HepG2 (cell line): ENCODE measurements around the gene PERCC1. TPM values are rescaled to one million over a fixed set of nuclear protein-coding genes. Genes with fewer than 3 reads are reported as not detected.
A peak's percentile ranks its signal among the peaks of the same experiment; 100 is the strongest.

Experiments used
- CCAR2 ChIP-seq: fragments of 200-400 bp; formaldehyde crosslinking; optimal IDR thresholded peaks from 2 replicates; pipeline ENCODE3; 2018; ENCODE audit warnings: low read depth, mild to moderate bottlenecking, low read length, moderate library complexity
- CREM ChIP-seq, 2 experiments: sonication (generic) in 1 of 2; formaldehyde crosslinking in 1 of 2; IDR thresholded peaks; 2 replicates each; pipeline versions ENCODE4 v1.4.0 to v1.6.1; 2016 to 2020; ENCODE audit warnings: antibody characterized with exemption in 1 of 2, mild to moderate bottlenecking in 1 of 2, missing genetic modification reagents in 1 of 2
- EZH2 ChIP-seq: conservative IDR thresholded peaks from 2 replicates; pipeline ENCODE4 v1.6.1; 2012; ENCODE audit warnings: mild to moderate bottlenecking, low read depth, low read length, moderate library complexity
- HBP1 ChIP-seq: IDR thresholded peaks from 2 replicates; pipeline ENCODE4 v1.6.1; 2016; ENCODE audit warnings: low read depth, control low read depth
- IRX3 ChIP-seq: sonication (generic); formaldehyde crosslinking; IDR thresholded peaks from 2 replicates; pipeline ENCODE4 v1.8.1; 2023; ENCODE audit warnings: mild to moderate bottlenecking, low read depth, missing genetic modification reagents, borderline replicate concordance
- NCOA1 ChIP-seq: sonication (generic); formaldehyde crosslinking; IDR thresholded peaks from 2 replicates; pipeline ENCODE4 v1.9.0; 2021; ENCODE audit warnings: missing genetic modification reagents
- SP1 ChIP-seq, 2 experiments: fragments of 450-650 bp in 1 of 2; sonication (generic) in 1 of 2; formaldehyde crosslinking in 1 of 2; IDR thresholded peaks; 2 replicates each; pipeline versions ENCODE4 v1.4.0 to v1.6.1; 2016 to 2020; ENCODE audit warnings: missing genetic modification reagents in 1 of 2
- ZBTB20 ChIP-seq: sonication (generic); formaldehyde crosslinking; IDR thresholded peaks from 2 replicates; pipeline ENCODE4 v1.8.1; 2023; ENCODE audit warnings: missing genetic modification reagents, low read depth, mild to moderate bottlenecking, borderline replicate concordance
- ZNF230 ChIP-seq: sonication (generic); formaldehyde crosslinking; IDR thresholded peaks from 2 replicates; pipeline ENCODE4 v1.4.0; 2020; ENCODE audit warnings: mild to moderate bottlenecking, missing genetic modification reagents
- ZNF24 ChIP-seq: fragments of 450-650 bp; IDR thresholded peaks from 2 replicates; pipeline ENCODE4 v1.6.1; 2017; ENCODE audit warnings: antibody characterized with exemption, mild to moderate bottlenecking
- ZNF263 ChIP-seq: sonication (generic); formaldehyde crosslinking; IDR thresholded peaks from 2 replicates; pipeline ENCODE4 v1.4.0; 2020; ENCODE audit warnings: missing genetic modification reagents
- ZNF383 ChIP-seq: sonication (generic); formaldehyde crosslinking; IDR thresholded peaks from 2 replicates; pipeline ENCODE4 v1.4.0; 2020; ENCODE audit warnings: missing genetic modification reagents, mild to moderate bottlenecking, borderline replicate concordance
- ZNF510 ChIP-seq: sonication (generic); formaldehyde crosslinking; IDR thresholded peaks from 2 replicates; pipeline ENCODE4 v1.4.0; 2020; ENCODE audit warnings: low read depth, mild to moderate bottlenecking, missing genetic modification reagents
- ZNF547 ChIP-seq: sonication (generic); formaldehyde crosslinking; IDR thresholded peaks from 2 replicates; pipeline ENCODE4 v1.5.1; 2020; ENCODE audit warnings: mild to moderate bottlenecking, missing genetic modification reagents
- ZNF598 ChIP-seq: sonication (generic); formaldehyde crosslinking; IDR thresholded peaks from 2 replicates; pipeline ENCODE4 v1.5.1; 2020; ENCODE audit warnings: mild to moderate bottlenecking, missing genetic modification reagents, borderline replicate concordance
- ZNF629 ChIP-seq: sonication (generic); formaldehyde crosslinking; conservative IDR thresholded peaks from 2 replicates; pipeline ENCODE4 v1.5.0; 2020; ENCODE audit warnings: missing genetic modification reagents
- ZNF670 ChIP-seq: sonication (generic); formaldehyde crosslinking; IDR thresholded peaks from 2 replicates; pipeline ENCODE4 v1.8.0; 2022; ENCODE audit warnings: mild to moderate bottlenecking, missing genetic modification reagents, borderline replicate concordance
- ZSCAN22 ChIP-seq: sonication (generic); formaldehyde crosslinking; IDR thresholded peaks from 2 replicates; pipeline ENCODE4 v1.4.0; 2020; ENCODE audit warnings: mild to moderate bottlenecking, missing genetic modification reagents
- polyA plus RNA-seq, 8 experiments: library from polyadenylated mRNA; depleted of rRNA in 3 of 8; stranded (reverse) in 7 of 8; unstranded in 1 of 8; fragments of >200 nt; fragmentation: Illumina TruSeq in 4 of 8; extraction: Trizol in 4 of 8; gene quantifications; 2 replicates each; pipeline versions ENCODE4 v1.2.1 to v1.2.3, GENCODE V29; 2011 to 2016; ENCODE audit warnings: low read depth in 4 of 8, missing spikeins in 1 of 8, mixed read lengths in 1 of 8; ENCODE audit not compliant: insufficient read depth in 1 of 8
- total RNA-seq, 5 experiments: library from RNA; depleted of rRNA; stranded (reverse); fragments of >200 nt; fragmentation: Illumina TruSeq; extraction: Trizol; gene quantifications; 2 replicates each; pipeline ENCODE4 v1.2.3, GENCODE V29; 2016; ENCODE audit warnings: low read depth in 1 of 5
- TF ChIP-seq, protein P1 (sequence below): IDR thresholded peaks from 2 replicates; pipeline ENCODE4 v1.4.0; 2020; ENCODE audit warnings: mild to moderate bottlenecking, missing genetic modification reagents
- TF ChIP-seq, protein P2 (sequence below): sonication (generic); formaldehyde crosslinking; IDR thresholded peaks from 2 replicates; pipeline ENCODE4 v1.9.0; 2022; ENCODE audit warnings: low read depth, missing genetic modification reagents
- TF ChIP-seq, protein P3 (sequence below): IDR thresholded peaks from 2 replicates; pipeline ENCODE4 v1.6.1; 2012; ENCODE audit warnings: inconsistent platforms

The PERCC1 gene
- total and polyA plus RNA-seq, 2 of the 13 experiments (the other 11 are each of a cell fraction or from before 2014, with no cell fraction given), result 0.15 TPM; not detected in 1

DNA sequence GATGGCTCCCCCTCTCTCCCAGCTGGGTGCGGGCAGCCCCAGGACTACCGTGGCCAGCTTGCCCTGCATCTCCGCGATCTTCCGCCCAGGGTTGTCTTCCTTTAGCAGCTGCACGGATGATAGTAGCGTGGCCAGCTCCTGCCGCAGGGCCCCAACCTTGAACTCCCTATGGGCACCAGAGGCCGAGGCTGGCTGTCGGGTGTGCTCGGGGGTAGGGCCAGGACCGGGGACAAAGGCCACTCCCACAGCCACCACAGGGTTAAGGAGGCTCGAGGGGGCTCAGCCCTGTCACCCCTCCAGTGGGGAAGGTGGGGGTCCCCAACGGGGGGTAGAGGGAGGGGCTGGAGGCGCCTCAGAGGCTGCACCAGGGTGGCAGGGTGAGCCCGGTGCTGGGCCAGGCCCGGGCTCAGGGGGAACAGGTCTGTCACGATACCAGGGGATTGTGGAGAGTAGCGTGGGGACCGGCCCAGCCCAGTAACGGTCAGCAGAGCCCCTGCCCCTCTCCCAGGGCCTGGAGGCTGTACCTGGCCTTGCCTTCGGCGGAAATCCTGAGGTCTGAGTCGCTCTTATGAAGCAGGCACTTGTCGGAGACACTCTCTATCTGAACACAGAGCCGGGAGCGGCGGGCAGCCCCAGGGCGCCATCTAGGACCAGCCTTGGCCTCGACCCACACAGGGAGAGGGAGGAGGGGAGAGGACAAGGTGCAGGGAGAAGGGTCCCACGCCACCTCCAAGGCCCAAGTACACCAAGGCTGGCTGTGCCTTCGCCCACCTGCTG lies 5.2 kb downstream of the PERCC1 start (continued):
- TF ChIP-seq, protein P1, sequence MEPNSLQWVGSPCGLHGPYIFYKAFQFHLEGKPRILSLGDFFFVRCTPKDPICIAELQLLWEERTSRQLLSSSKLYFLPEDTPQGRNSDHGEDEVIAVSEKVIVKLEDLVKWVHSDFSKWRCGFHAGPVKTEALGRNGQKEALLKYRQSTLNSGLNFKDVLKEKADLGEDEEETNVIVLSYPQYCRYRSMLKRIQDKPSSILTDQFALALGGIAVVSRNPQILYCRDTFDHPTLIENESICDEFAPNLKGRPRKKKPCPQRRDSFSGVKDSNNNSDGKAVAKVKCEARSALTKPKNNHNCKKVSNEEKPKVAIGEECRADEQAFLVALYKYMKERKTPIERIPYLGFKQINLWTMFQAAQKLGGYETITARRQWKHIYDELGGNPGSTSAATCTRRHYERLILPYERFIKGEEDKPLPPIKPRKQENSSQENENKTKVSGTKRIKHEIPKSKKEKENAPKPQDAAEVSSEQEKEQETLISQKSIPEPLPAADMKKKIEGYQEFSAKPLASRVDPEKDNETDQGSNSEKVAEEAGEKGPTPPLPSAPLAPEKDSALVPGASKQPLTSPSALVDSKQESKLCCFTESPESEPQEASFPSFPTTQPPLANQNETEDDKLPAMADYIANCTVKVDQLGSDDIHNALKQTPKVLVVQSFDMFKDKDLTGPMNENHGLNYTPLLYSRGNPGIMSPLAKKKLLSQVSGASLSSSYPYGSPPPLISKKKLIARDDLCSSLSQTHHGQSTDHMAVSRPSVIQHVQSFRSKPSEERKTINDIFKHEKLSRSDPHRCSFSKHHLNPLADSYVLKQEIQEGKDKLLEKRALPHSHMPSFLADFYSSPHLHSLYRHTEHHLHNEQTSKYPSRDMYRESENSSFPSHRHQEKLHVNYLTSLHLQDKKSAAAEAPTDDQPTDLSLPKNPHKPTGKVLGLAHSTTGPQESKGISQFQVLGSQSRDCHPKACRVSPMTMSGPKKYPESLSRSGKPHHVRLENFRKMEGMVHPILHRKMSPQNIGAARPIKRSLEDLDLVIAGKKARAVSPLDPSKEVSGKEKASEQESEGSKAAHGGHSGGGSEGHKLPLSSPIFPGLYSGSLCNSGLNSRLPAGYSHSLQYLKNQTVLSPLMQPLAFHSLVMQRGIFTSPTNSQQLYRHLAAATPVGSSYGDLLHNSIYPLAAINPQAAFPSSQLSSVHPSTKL (CRISPR knock-in tag), result 0 out of 2 replicates have a peak, but pooled peaks have one; percentile 5
- no peak for TF ChIP-seq CREM (IDR thresholded peaks at IDR 0.05)
- no peak for TF ChIP-seq CREM (CRISPR knock-in tag; IDR thresholded peaks at IDR 0.05)
- no peak for TF ChIP-seq ZNF510
- no peak for TF ChIP-seq ZNF629 (CRISPR knock-in tag)
- no peak for TF ChIP-seq IRX3 (CRISPR knock-in tag)
- no peak for TF ChIP-seq ZNF670
- TF ChIP-seq ZBTB20 (CRISPR knock-in tag), result peak; percentile 72; the same call in 1 of the 2 replicates
- no peak for TF ChIP-seq ZNF24
- TF ChIP-seq ZNF383 (CRISPR knock-in tag), result no peak
- peak; percentile 25; the same call in 1 of the 2 replicates for TF ChIP-seq ZNF547 (CRISPR knock-in tag)
- no peak for TF ChIP-seq EZH2
- TF ChIP-seq CCAR2, result no peak
- no peak for TF ChIP-seq SP1 (IDR thresholded peaks at IDR 0.05)
- TF ChIP-seq SP1 (CRISPR knock-in tag; IDR thresholded peaks at IDR 0.05), result peak; percentile 9; the same call in 1 of the 2 replicates
- TF ChIP-seq, protein P2, sequence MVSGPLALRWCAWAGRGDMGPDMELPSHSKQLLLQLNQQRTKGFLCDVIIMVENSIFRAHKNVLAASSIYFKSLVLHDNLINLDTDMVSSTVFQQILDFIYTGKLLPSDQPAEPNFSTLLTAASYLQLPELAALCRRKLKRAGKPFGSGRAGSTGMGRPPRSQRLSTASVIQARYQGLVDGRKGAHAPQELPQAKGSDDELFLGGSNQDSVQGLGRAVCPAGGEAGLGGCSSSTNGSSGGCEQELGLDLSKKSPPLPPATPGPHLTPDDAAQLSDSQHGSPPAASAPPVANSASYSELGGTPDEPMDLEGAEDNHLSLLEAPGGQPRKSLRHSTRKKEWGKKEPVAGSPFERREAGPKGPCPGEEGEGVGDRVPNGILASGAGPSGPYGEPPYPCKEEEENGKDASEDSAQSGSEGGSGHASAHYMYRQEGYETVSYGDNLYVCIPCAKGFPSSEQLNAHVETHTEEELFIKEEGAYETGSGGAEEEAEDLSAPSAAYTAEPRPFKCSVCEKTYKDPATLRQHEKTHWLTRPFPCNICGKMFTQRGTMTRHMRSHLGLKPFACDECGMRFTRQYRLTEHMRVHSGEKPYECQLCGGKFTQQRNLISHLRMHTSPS, result peak; percentile 41; the same call in 1 of the 2 replicates
- no peak for TF ChIP-seq NCOA1 (CRISPR knock-in tag)
- TF ChIP-seq ZNF598 (CRISPR knock-in tag), result no peak
- TF ChIP-seq HBP1 (CRISPR knock-in tag), result no peak
- peak; percentile 73 for TF ChIP-seq ZNF263 (CRISPR knock-in tag)
- no peak for TF ChIP-seq ZSCAN22 (CRISPR knock-in tag)
- TF ChIP-seq, protein P3, sequence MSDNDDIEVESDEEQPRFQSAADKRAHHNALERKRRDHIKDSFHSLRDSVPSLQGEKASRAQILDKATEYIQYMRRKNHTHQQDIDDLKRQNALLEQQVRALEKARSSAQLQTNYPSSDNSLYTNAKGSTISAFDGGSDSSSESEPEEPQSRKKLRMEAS, result peak; percentile 40
- no peak for TF ChIP-seq ZNF230 (CRISPR knock-in tag)
